ENCODE results near the gene KLF3. TPM values are rescaled to one million over a fixed set of nuclear protein-coding genes. Genes with fewer than 3 reads are reported as not detected.
A peak's percentile ranks its signal among the peaks of the same experiment; 100 is the strongest.

The KLF3 gene
- total and polyA plus RNA-seq, 2 experiments from 2014 or later, result 15.0 to 16.5 TPM

DNA sequence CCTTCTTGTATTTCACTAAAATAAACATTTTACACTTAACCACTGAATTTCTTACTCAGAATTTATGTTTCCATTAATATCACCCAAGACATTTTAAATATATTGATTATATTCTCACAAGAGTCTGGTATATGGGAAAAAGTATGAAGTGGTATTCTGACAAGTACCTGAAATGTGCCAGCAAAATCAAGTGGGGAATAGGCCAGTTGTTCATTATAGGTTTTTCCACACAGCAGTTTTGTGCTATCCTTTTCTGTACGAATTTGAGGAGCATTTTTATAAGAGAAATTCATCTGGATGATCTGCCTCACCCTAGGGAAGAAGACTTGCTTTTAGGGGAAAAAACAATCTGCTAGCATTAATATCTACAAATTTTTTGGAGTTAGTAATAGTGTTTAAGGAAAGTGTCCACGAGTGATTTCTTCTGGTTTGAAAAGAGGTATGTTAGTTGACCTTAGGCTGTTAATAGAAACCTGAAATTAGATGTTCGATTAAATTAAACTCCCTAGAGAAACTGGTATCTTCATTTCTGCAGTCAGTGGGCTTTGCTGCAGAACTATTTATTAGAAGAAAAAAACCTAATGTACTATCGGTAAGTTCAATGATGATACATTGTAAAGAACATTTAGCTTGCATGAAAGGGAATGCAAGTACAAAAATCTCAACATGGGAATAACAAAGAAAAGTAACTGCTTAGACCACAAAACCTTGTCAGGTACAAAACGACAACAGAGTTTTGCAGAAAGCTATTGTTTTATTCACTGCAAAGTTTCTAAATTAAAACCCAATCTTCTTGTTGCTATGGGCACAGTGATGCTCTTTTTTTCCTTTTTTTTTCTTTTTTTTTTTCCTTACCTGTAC is 1.8 kb downstream of the KLF3 start (continued):
- TF ChIP-seq, protein P1, sequence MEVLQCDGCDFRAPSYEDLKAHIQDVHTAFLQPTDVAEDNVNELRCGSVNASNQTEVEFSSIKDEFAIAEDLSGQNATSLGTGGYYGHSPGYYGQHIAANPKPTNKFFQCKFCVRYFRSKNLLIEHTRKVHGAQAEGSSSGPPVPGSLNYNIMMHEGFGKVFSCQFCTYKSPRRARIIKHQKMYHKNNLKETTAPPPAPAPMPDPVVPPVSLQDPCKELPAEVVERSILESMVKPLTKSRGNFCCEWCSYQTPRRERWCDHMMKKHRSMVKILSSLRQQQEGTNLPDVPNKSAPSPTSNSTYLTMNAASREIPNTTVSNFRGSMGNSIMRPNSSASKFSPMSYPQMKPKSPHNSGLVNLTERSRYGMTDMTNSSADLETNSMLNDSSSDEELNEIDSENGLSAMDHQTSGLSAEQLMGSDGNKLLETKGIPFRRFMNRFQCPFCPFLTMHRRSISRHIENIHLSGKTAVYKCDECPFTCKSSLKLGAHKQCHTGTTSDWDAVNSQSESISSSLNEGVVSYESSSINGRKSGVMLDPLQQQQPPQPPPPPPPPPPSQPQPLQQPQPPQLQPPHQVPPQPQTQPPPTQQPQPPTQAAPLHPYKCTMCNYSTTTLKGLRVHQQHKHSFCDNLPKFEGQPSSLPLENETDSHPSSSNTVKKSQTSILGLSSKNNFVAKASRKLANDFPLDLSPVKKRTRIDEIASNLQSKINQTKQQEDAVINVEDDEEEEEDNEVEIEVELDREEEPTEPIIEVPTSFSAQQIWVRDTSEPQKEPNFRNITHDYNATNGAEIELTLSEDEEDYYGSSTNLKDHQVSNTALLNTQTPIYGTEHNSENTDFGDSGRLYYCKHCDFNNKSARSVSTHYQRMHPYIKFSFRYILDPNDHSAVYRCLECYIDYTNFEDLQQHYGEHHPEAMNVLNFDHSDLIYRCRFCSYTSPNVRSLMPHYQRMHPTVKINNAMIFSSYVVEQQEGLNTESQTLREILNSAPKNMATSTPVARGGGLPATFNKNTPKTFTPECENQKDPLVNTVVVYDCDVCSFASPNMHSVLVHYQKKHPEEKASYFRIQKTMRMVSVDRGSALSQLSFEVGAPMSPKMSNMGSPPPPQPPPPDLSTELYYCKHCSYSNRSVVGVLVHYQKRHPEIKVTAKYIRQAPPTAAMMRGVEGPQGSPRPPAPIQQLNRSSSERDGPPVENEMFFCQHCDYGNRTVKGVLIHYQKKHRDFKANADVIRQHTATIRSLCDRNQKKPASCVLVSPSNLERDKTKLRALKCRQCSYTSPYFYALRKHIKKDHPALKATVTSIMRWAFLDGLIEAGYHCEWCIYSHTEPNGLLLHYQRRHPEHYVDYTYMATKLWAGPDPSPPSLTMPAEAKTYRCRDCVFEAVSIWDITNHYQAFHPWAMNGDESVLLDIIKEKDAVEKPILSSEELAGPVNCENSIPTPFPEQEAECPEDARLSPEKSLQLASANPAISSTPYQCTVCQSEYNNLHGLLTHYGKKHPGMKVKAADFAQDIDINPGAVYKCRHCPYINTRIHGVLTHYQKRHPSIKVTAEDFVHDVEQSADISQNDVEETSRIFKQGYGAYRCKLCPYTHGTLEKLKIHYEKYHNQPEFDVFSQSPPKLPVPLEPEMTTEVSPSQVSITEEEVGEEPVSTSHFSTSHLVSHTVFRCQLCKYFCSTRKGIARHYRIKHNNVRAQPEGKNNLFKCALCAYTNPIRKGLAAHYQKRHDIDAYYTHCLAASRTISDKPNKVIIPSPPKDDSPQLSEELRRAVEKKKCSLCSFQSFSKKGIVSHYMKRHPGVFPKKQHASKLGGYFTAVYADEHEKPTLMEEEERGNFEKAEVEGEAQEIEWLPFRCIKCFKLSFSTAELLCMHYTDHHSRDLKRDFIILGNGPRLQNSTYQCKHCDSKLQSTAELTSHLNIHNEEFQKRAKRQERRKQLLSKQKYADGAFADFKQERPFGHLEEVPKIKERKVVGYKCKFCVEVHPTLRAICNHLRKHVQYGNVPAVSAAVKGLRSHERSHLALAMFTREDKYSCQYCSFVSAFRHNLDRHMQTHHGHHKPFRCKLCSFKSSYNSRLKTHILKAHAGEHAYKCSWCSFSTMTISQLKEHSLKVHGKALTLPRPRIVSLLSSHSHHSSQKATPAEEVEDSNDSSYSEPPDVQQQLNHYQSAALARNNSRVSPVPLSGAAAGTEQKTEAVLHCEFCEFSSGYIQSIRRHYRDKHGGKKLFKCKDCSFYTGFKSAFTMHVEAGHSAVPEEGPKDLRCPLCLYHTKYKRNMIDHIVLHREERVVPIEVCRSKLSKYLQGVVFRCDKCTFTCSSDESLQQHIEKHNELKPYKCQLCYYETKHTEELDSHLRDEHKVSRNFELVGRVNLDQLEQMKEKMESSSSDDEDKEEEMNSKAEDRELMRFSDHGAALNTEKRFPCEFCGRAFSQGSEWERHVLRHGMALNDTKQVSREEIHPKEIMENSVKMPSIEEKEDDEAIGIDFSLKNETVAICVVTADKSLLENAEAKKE (CRISPR knock-in tag; IDR thresholded peaks at IDR 0.05), result no peak
- TF ChIP-seq EZH2 (IDR thresholded peaks at IDR 0.05; ENCODE audit: low read depth, unreplicated experiment) (no peak), CTCF (conservative IDR thresholded peaks at IDR 0.05; ENCODE audit: low read depth in 2 of 2) (no peak), EZH2phosphoT487 (IDR thresholded peaks at IDR 0.05; ENCODE audit: unreplicated experiment) (no peak)

DNA sequence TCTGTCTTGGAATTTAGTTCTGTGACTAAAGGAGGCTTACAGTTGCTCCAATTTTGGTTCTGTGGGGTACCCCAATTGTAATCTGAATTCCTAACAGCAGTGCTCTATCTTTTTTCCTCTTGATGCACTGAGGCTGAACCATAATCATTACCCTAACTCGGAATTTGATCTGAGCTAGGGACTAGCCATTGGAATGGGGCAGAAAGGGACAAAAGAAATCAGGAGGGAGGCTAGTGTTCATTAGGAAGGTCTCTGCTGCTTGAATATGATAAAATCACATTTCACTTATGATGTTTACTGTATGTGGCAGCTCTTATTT is 2.7 kb downstream of the KLF3 start:
- ATAC-seq (peak; percentile 4), DNase-seq (ENCODE audit: low spot score) (no peak)
- Histone ChIP-seq H3K4me3 (peak overlapping the region; percentile 75), H3K27ac (ENCODE audit: low read depth) (peak overlapping the region; percentile 88), H3K27me3 (ENCODE audit: insufficient read depth) (peaks cover 24% of the 10 kb centered on the region), H3K36me3 (ENCODE audit: insufficient read depth) (no peaks in the 10 kb centered on the region), H3F3A (replicated peaks; ENCODE audit: low read depth) (0 out of 2 replicates have a peak, but pooled peaks cover 3% of the 10 kb centered on the region), H3K4me2 (peak overlapping the region; percentile 86), H3K9me2 (ENCODE audit: insufficient read depth) (no peaks in the 10 kb centered on the region), H3K4me1 (ENCODE audit: insufficient read depth) (peaks cover 47% of the 10 kb centered on the region), H3K79me2 (replicated peaks; ENCODE audit: insufficient read depth) (peaks cover 57% of the 10 kb centered on the region), H4K20me1 (replicated peaks; ENCODE audit: insufficient read depth) (no peaks in the 10 kb centered on the region), H2AFZ (no peak overlapping the region)
- Mint-ChIP-seq H3K27ac (peak overlapping the region; percentile 99), H3K36me3 (ENCODE audit: low read depth) (peaks cover 13% of the 10 kb centered on the region), H3K9me3 (peaks cover 2% of the 10 kb centered on the region; the same call in 1 of the 3 replicates), H3K4me3 (peak overlapping the region; percentile 95), H3K4me1 (peaks cover 72% of the 10 kb centered on the region), H3K27me3 (ENCODE audit: insufficient read depth, low read depth, poor library complexity) (peaks cover 17% of the 10 kb centered on the region)
- no peak for TF ChIP-seq ZNF114 (CRISPR knock-in tag; IDR thresholded peaks at IDR 0.05)
- TF ChIP-seq CTCF (conservative IDR thresholded peaks at IDR 0.05; ENCODE audit: low read depth in 2 of 2), result no peak
- no peak for TF ChIP-seq STAT1 (IDR thresholded peaks at IDR 0.05; ENCODE audit: unreplicated experiment)
- TF ChIP-seq EZH2phosphoT487 (IDR thresholded peaks at IDR 0.05; ENCODE audit: unreplicated experiment), result no peak
- no peak for TF ChIP-seq ETS1 (IDR thresholded peaks at IDR 0.05)
- TF ChIP-seq CREB1 (CRISPR knock-in tag; IDR thresholded peaks at IDR 0.05; ENCODE audit: low read depth), result no peak
- TF ChIP-seq ZNF331 (CRISPR knock-in tag; IDR thresholded peaks at IDR 0.05; ENCODE audit: low read depth), result no peak
- no peak for TF ChIP-seq EZH2 (IDR thresholded peaks at IDR 0.05; ENCODE audit: low read depth, unreplicated experiment)
